HAP-1 (cell line): ENCODE data around the gene FAM83E.

Experiments
- DNase-seq, 2 experiments: peaks; one replicate each; pipeline ENCODE4 v3.0.0-alpha.2; 2016 to 2020; ENCODE audit warnings: low spot score in 2 of 2
- H3K27me3 ChIP-seq: fragments of 250-450 bp; sonication (Bioruptor Pico); 2 replicates; pipeline ENCODE4 v1.5.1; 2020; ENCODE audit warnings: low read depth, mild to moderate bottlenecking, moderate library complexity
- H3K36me3 ChIP-seq: fragments of 250-450 bp; sonication (Bioruptor Pico); replicated peaks from 2 replicates; pipeline ENCODE4 v1.5.1; 2020; ENCODE audit warnings: mild to moderate bottlenecking
- H3K4me1 ChIP-seq: fragments of 250-450 bp; sonication (Bioruptor Pico); 2 replicates; pipeline ENCODE4 v1.5.1; 2020; ENCODE audit warnings: mild to moderate bottlenecking
- H3K4me3 ChIP-seq: fragments of 250-450 bp; sonication (Bioruptor Pico); 2 replicates; pipeline ENCODE4 v1.5.1; 2020; ENCODE audit warnings: mild to moderate bottlenecking, moderate library complexity
- H3K9me3 ChIP-seq: fragments of 250-450 bp; sonication (Bioruptor Pico); 2 replicates; pipeline ENCODE4 v1.5.1; 2020; ENCODE audit warnings: mild to moderate bottlenecking, moderate library complexity
- in situ Hi-C: fragments of 300-500 bp; cut with MboI; formaldehyde crosslinking; loops from 3 replicates; pipeline ENCODE4 v1.14.3; 2020; ENCODE audit warnings: low sequenced_read_pairs, inconsistent platforms, mixed read lengths

Gene FAM83E

GRCh38 chr19:48618278-48618915 lies 3.5 kb upstream of the FAM83E start:
- peaks cover 28% of the 10 kb centered on the region for H3K4me1 ChIP-seq
- in situ Hi-C loops: no loop called here

GRCh38 chr19:48617146-48617937 lies 2.5 kb upstream of the FAM83E start:
- Histone ChIP-seq H3K27me3 (no peaks in the 10 kb centered on the region), H3K4me3 (peak overlapping the region; percentile 96), H3K9me3 (no peaks in the 10 kb centered on the region), H3K36me3 (peaks cover 44% of the 10 kb centered on the region), H3K4me1 (peaks cover 25% of the 10 kb centered on the region)
- in situ Hi-C loops: no loop called here
- DNase-seq: peak in 1 of 2 experiments; percentile 29

More at GRCh38 chr19:48618278-48618915, 3.5 kb upstream of the FAM83E start:
- H3K36me3 ChIP-seq: peaks cover 44% of the 10 kb centered on the region
- H3K4me3 ChIP-seq: peak overlapping the region; percentile 96
- DNase-seq: no peak
- H3K27me3 ChIP-seq: no peaks in the 10 kb centered on the region
- H3K9me3 ChIP-seq: no peaks in the 10 kb centered on the region

GRCh38 chr19:48616491-48617056 lies 1.7 kb upstream of the FAM83E start:
- H3K4me3 ChIP-seq: no peak overlapping the region
- no peaks in the 10 kb centered on the region for H3K9me3 ChIP-seq
- in situ Hi-C loops: no loop called here
- DNase-seq: no peak
- H3K27me3 ChIP-seq: no peaks in the 10 kb centered on the region
- H3K4me1 ChIP-seq: peaks cover 25% of the 10 kb centered on the region
- peaks cover 48% of the 10 kb centered on the region for H3K36me3 ChIP-seq

- Histone ChIP-seq H3K9me3 (no peaks in the 10 kb centered on the region), H3K4me1 (peaks cover 25% of the 10 kb centered on the region), H3K36me3 (peaks cover 48% of the 10 kb centered on the region), H3K27me3 (no peaks in the 10 kb centered on the region), H3K4me3 (no peak overlapping the region)
- no peak for DNase-seq
- in situ Hi-C loops: no loop called here
These were observed 1.2 kb upstream of the FAM83E start for GRCh38 chr19:48616041-48616436.

GRCh38 chr19:48615231-48616040 lies 560 bp upstream of the FAM83E start:
- H3K36me3 ChIP-seq: peaks cover 48% of the 10 kb centered on the region
- no peak overlapping the region for H3K4me3 ChIP-seq
- H3K27me3 ChIP-seq: no peaks in the 10 kb centered on the region
- peak in 1 of 2 experiments; percentile 26 for DNase-seq
- no peaks in the 10 kb centered on the region for H3K9me3 ChIP-seq
- peaks cover 25% of the 10 kb centered on the region for H3K4me1 ChIP-seq
- in situ Hi-C loops: no loop called here

GRCh38 chr19:48613852-48614435 lies 932 bp downstream of the FAM83E start:
- no peak for DNase-seq
- H3K4me1 ChIP-seq: peaks cover 18% of the 10 kb centered on the region
- no peaks in the 10 kb centered on the region for H3K9me3 ChIP-seq
- in situ Hi-C loops: no loop called here
- no peaks in the 10 kb centered on the region for H3K27me3 ChIP-seq
- H3K36me3 ChIP-seq: peaks cover 48% of the 10 kb centered on the region
- H3K4me3 ChIP-seq: no peak overlapping the region

- DNase-seq: peak in 1 of 2 experiments; percentile 56
- no peaks in the 10 kb centered on the region for H3K9me3 ChIP-seq
- no peak overlapping the region for H3K4me3 ChIP-seq
- in situ Hi-C loops: no loop called here
- no peaks in the 10 kb centered on the region for H3K27me3 ChIP-seq
- peaks cover 20% of the 10 kb centered on the region for H3K4me1 ChIP-seq
- H3K36me3 ChIP-seq: peaks cover 42% of the 10 kb centered on the region
These were observed 1.6 kb downstream of the FAM83E start for GRCh38 chr19:48613024-48613851.

- Histone ChIP-seq H3K4me3 (no peak overlapping the region), H3K36me3 (peaks cover 28% of the 10 kb centered on the region), H3K9me3 (no peaks in the 10 kb centered on the region), H3K27me3 (no peaks in the 10 kb centered on the region), H3K4me1 (peaks cover 10% of the 10 kb centered on the region)
- in situ Hi-C loops: no loop called here
- no peak for DNase-seq
These were observed 3.0 kb downstream of the FAM83E start for GRCh38 chr19:48611872-48612271.

- no peaks in the 10 kb centered on the region for H3K27me3 ChIP-seq
- no peak for DNase-seq
- in situ Hi-C loops: no loop called here
- no peak overlapping the region for H3K4me3 ChIP-seq
- H3K36me3 ChIP-seq: peaks cover 6% of the 10 kb centered on the region
- no peaks in the 10 kb centered on the region for H3K9me3 ChIP-seq
- H3K4me1 ChIP-seq: peaks cover 5% of the 10 kb centered on the region
These were observed 5.2 kb downstream of the FAM83E start for GRCh38 chr19:48609571-48610108.

- H3K36me3 ChIP-seq: peaks cover 3% of the 10 kb centered on the region
- H3K27me3 ChIP-seq: no peaks in the 10 kb centered on the region
- H3K4me3 ChIP-seq: no peak overlapping the region
- peaks cover 2% of the 10 kb centered on the region; the same call in 1 of the 2 replicates for H3K4me1 ChIP-seq
- no peaks in the 10 kb centered on the region for H3K9me3 ChIP-seq
- in situ Hi-C loops: no loop called here
- DNase-seq: peak; percentile 61 to 77
These were observed 6.0 kb downstream of the FAM83E start for GRCh38 chr19:48608798-48609263.

- Histone ChIP-seq H3K4me3 (no peak overlapping the region), H3K27me3 (no peaks in the 10 kb centered on the region), H3K36me3 (peaks cover 3% of the 10 kb centered on the region; the same call in 1 of the 2 replicates), H3K9me3 (no peaks in the 10 kb centered on the region), H3K4me1 (peaks cover 2% of the 10 kb centered on the region; the same call in 1 of the 2 replicates)
- no peak for DNase-seq
- in situ Hi-C loops: no loop called here
These were observed 7.5 kb downstream of the FAM83E start for GRCh38 chr19:48607359-48607755.
